ENCODE results near the gene ADIPOR2. TPM values are rescaled to one million over a fixed set of nuclear protein-coding genes. Genes with fewer than 3 reads are reported as not detected.

The ADIPOR2 gene
- total RNA-seq, 1 experiment from 2014 or later: 45.3 TPM

DNA sequence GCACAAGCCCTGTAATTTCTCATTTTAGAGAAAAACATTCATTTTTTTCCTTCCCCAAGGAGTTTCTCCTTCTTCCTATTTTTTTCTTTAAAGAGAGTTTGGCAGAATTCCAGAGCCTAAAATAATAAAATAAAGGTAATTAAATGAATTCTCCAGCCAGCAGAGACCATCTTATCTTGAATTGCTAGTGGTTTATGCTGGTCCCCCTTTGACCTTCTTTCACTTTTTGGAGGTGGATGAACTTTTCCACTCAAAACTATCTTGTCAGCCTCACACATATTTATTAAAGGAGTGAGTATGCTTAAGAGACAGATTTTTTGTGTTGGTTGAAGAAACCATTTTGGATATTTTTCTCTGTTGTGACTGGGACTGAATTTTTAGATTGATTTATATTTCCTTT lies 47.6 kb downstream of the ADIPOR2 start:
- no peak overlapping the region for H3K18ac ChIP-seq (ENCODE audit: insufficient read length, low read depth, low read length)
- no peaks in the 10 kb centered on the region for H4K20me1 ChIP-seq (ENCODE audit: control insufficient read depth, insufficient read depth, insufficient read length)
- H3T11ph ChIP-seq (ENCODE audit: low read length): no peak overlapping the region
- Mint-ChIP-seq H3K9me3 (no peaks in the 10 kb centered on the region; a peak in 1 of 5 replicates), H3K27ac (no peak overlapping the region), H3K4me1 (peaks cover 16 to 19% of the 10 kb centered on the region in 2 experiments), H3K36me3 (ENCODE audit: insufficient read depth in 1 of 3, low read depth in 3 of 3) (peaks cover 0 to 4% (median 4%) of the 10 kb centered on the region in 3 experiments; a peak in 4 of 7 replicates), H3K4me3 (no peak overlapping the region), H3K27me3 (ENCODE audit: low read depth) (no peaks in the 10 kb centered on the region)
- no peak overlapping the region for H3K23ac ChIP-seq (ENCODE audit: insufficient read length, low read depth, low read length)
- no peak overlapping the region for H2AK5ac ChIP-seq (ENCODE audit: insufficient read length, low read length)
- H3K4ac ChIP-seq (ENCODE audit: low read depth, low read length): no peak overlapping the region
- H2BK120ac ChIP-seq (ENCODE audit: low read depth, low read length, poor library complexity, severe bottlenecking): no peak overlapping the region
- H3K27me3 ChIP-seq (ENCODE audit: insufficient read depth, low read length): no peaks in the 10 kb centered on the region
- H3K79me1 ChIP-seq (ENCODE audit: insufficient read depth, low read depth, low read length, poor library complexity, severe bottlenecking): peaks cover 12% of the 10 kb centered on the region
- no peak overlapping the region for H3K9ac ChIP-seq (ENCODE audit: extremely low read depth, insufficient read length, low read length)
- DNase-seq: no peak
- no peaks in the 10 kb centered on the region for H3K9me3 ChIP-seq (ENCODE audit: control insufficient read depth, low read depth, low read length)
- no peak overlapping the region for H4K5ac ChIP-seq (ENCODE audit: insufficient read length, low read depth, low read length)
- no peaks in the 10 kb centered on the region for H3K23me2 ChIP-seq (ENCODE audit: insufficient read length, low read depth, low read length, poor library complexity, severe bottlenecking)
- no peak overlapping the region for H3K27ac ChIP-seq (ENCODE audit: insufficient read length, low read depth, low read length)
- peaks cover 10% of the 10 kb centered on the region; the same call in 1 of the 2 replicates for H3K79me2 ChIP-seq (ENCODE audit: insufficient read depth, low read length)
- no peaks in the 10 kb centered on the region for H3K4me1 ChIP-seq (ENCODE audit: insufficient read depth, low read length)
- no peak overlapping the region for H2BK12ac ChIP-seq (ENCODE audit: insufficient read length, low read depth, low read length)
- H2BK5ac ChIP-seq (ENCODE audit: insufficient read length, low read length): no peak overlapping the region
- H3K14ac ChIP-seq (ENCODE audit: insufficient read depth, low read length): no peak overlapping the region
- H2BK15ac ChIP-seq (ENCODE audit: low read depth, low read length): no peak overlapping the region
- H4K8ac ChIP-seq (replicated peaks; ENCODE audit: insufficient read length, low read depth, low read length): no peak overlapping the region
- no peak overlapping the region for H3K4me2 ChIP-seq (ENCODE audit: insufficient read depth, insufficient read length, low read length)
- no peak overlapping the region for H2AFZ ChIP-seq (ENCODE audit: low read length)
- no peak overlapping the region for H4K91ac ChIP-seq (ENCODE audit: insufficient read length, low read depth, low read length)
- TF ChIP-seq, protein P1, sequence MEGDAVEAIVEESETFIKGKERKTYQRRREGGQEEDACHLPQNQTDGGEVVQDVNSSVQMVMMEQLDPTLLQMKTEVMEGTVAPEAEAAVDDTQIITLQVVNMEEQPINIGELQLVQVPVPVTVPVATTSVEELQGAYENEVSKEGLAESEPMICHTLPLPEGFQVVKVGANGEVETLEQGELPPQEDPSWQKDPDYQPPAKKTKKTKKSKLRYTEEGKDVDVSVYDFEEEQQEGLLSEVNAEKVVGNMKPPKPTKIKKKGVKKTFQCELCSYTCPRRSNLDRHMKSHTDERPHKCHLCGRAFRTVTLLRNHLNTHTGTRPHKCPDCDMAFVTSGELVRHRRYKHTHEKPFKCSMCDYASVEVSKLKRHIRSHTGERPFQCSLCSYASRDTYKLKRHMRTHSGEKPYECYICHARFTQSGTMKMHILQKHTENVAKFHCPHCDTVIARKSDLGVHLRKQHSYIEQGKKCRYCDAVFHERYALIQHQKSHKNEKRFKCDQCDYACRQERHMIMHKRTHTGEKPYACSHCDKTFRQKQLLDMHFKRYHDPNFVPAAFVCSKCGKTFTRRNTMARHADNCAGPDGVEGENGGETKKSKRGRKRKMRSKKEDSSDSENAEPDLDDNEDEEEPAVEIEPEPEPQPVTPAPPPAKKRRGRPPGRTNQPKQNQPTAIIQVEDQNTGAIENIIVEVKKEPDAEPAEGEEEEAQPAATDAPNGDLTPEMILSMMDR (conservative IDR thresholded peaks at IDR 0.05): no peak
- H3K56ac ChIP-seq (ENCODE audit: insufficient read length, low read depth, low read length): no peak overlapping the region
- H2BK20ac ChIP-seq (ENCODE audit: low read depth, low read length, poor library complexity, severe bottlenecking): no peak overlapping the region
